ENCODE measurements around the gene ASB8. TPM values are rescaled to one million over a fixed set of nuclear protein-coding genes. Genes with fewer than 3 reads are reported as not detected.
A peak's percentile ranks its signal among the peaks of the same experiment; 100 is the strongest.

Gene ASB8
- total and polyA plus RNA-seq, 4 donors, result 33.1 to 55.3 (median 46.0) TPM

GRCh38 chr12:48175613-48176416 is 18.5 kb upstream of the ASB8 start:
- Histone ChIP-seq H3K27ac (ENCODE audit: low read depth, low read length) (no peak overlapping the region), H3K4me1 (ENCODE audit: control insufficient read depth, insufficient read depth, low read length) (no peaks in the 10 kb centered on the region), H3K27me3 (ENCODE audit: control insufficient read depth, insufficient read depth, low read length) (no peaks in the 10 kb centered on the region), H3K36me3 (ENCODE audit: control insufficient read depth, insufficient read depth, low read length) (no peaks in the 10 kb centered on the region), H3K9me3 (ENCODE audit: control insufficient read depth, insufficient read depth, low read length) (no peaks in the 10 kb centered on the region), H3K4me3 (ENCODE audit: low read depth, low read length) (no peak overlapping the region)
- no peak for DNase-seq (ENCODE audit: low read depth in 4 of 6, low spot score in 6 of 6)
- 100% methylated on average over 1 of the region's 3 CpGs for WGBS (ENCODE audit: insufficient coverage)

- H3K27ac ChIP-seq (ENCODE audit: low read depth, low read length), result no peak overlapping the region
- no peak for DNase-seq (ENCODE audit: low read depth in 4 of 6, low spot score in 6 of 6)
- H3K27me3 ChIP-seq (ENCODE audit: control insufficient read depth, insufficient read depth, low read length), result no peaks in the 10 kb centered on the region
- no peaks in the 10 kb centered on the region for H3K9me3 ChIP-seq (ENCODE audit: control insufficient read depth, insufficient read depth, low read length)
- no peaks in the 10 kb centered on the region for H3K4me1 ChIP-seq (ENCODE audit: control insufficient read depth, insufficient read depth, low read length)
- no peaks in the 10 kb centered on the region for H3K36me3 ChIP-seq (ENCODE audit: control insufficient read depth, insufficient read depth, low read length)
- no peak overlapping the region for H3K4me3 ChIP-seq (ENCODE audit: low read depth, low read length)
- 90% methylated on average over 15 of the region's 19 CpGs for WGBS (ENCODE audit: insufficient coverage)
Observed at GRCh38 chr12:48169011-48169410, 11.7 kb upstream of the ASB8 start.

GRCh38 chr12:48165089-48165981 is 8.0 kb upstream of the ASB8 start:
- Histone ChIP-seq H3K4me1 (ENCODE audit: control insufficient read depth, insufficient read depth, low read length) (peaks cover 5% of the 10 kb centered on the region), H3K36me3 (ENCODE audit: control insufficient read depth, insufficient read depth, low read length) (no peaks in the 10 kb centered on the region), H3K27me3 (ENCODE audit: control insufficient read depth, insufficient read depth, low read length) (no peaks in the 10 kb centered on the region), H3K27ac (ENCODE audit: low read depth, low read length) (peak overlapping the region; percentile 42), H3K4me3 (ENCODE audit: low read depth, low read length) (no peak overlapping the region), H3K9me3 (ENCODE audit: control insufficient read depth, insufficient read depth, low read length) (no peaks in the 10 kb centered on the region)
- WGBS (ENCODE audit: insufficient coverage), result no CpG with 5 or more reads among the region's 2 CpGs
- peak in 2 of 6 donors; percentile 81 to 90 for DNase-seq (ENCODE audit: low read depth in 4 of 6, low spot score in 6 of 6)

GRCh38 chr12:48164451-48164850 is 7.1 kb upstream of the ASB8 start:
- no peaks in the 10 kb centered on the region for H3K9me3 ChIP-seq (ENCODE audit: control insufficient read depth, insufficient read depth, low read length)
- no peaks in the 10 kb centered on the region for H3K27me3 ChIP-seq (ENCODE audit: control insufficient read depth, insufficient read depth, low read length)
- H3K4me1 ChIP-seq (ENCODE audit: control insufficient read depth, insufficient read depth, low read length), result peaks cover 5% of the 10 kb centered on the region
- no peak overlapping the region for H3K4me3 ChIP-seq (ENCODE audit: low read depth, low read length)
- WGBS (ENCODE audit: insufficient coverage), result no CpG with 5 or more reads among the region's 2 CpGs
- peak in 2 of 6 donors; percentile 53 to 54 for DNase-seq (ENCODE audit: low read depth in 4 of 6, low spot score in 6 of 6)
- H3K27ac ChIP-seq (ENCODE audit: low read depth, low read length), result peak overlapping the region; percentile 54
- no peaks in the 10 kb centered on the region for H3K36me3 ChIP-seq (ENCODE audit: control insufficient read depth, insufficient read depth, low read length)

- Histone ChIP-seq H3K27ac (ENCODE audit: low read depth, low read length) (peak overlapping the region; percentile 54), H3K9me3 (ENCODE audit: control insufficient read depth, insufficient read depth, low read length) (no peaks in the 10 kb centered on the region), H3K27me3 (ENCODE audit: control insufficient read depth, insufficient read depth, low read length) (no peaks in the 10 kb centered on the region), H3K4me1 (ENCODE audit: control insufficient read depth, insufficient read depth, low read length) (peaks cover 5% of the 10 kb centered on the region), H3K36me3 (ENCODE audit: control insufficient read depth, insufficient read depth, low read length) (no peaks in the 10 kb centered on the region), H3K4me3 (ENCODE audit: low read depth, low read length) (no peak overlapping the region)
- 80% methylated on average over 2 of the region's 5 CpGs for WGBS (ENCODE audit: insufficient coverage)
- peak in 1 of 6 donors; percentile 15 for DNase-seq (ENCODE audit: low read depth in 4 of 6, low spot score in 6 of 6)
Observed at GRCh38 chr12:48163150-48163747, 5.9 kb upstream of the ASB8 start.

GRCh38 chr12:48160807-48161206 is 3.5 kb upstream of the ASB8 start:
- 45% methylated on average over 2 of the region's 2 CpGs for WGBS (ENCODE audit: insufficient coverage)
- peak in 4 of 6 donors; percentile 50 to 86 (median 69) for DNase-seq (ENCODE audit: low read depth in 4 of 6, low spot score in 6 of 6)
- no peaks in the 10 kb centered on the region for H3K27me3 ChIP-seq (ENCODE audit: control insufficient read depth, insufficient read depth, low read length)
- H3K9me3 ChIP-seq (ENCODE audit: control insufficient read depth, insufficient read depth, low read length), result no peaks in the 10 kb centered on the region
- peaks cover 12% of the 10 kb centered on the region for H3K4me1 ChIP-seq (ENCODE audit: control insufficient read depth, insufficient read depth, low read length)
- no peaks in the 10 kb centered on the region for H3K36me3 ChIP-seq (ENCODE audit: control insufficient read depth, insufficient read depth, low read length)
- H3K4me3 ChIP-seq (ENCODE audit: low read depth, low read length), result no peak overlapping the region
- no peak overlapping the region for H3K27ac ChIP-seq (ENCODE audit: low read depth, low read length)

- Histone ChIP-seq H3K27me3 (ENCODE audit: control insufficient read depth, insufficient read depth, low read length) (no peaks in the 10 kb centered on the region), H3K4me1 (ENCODE audit: control insufficient read depth, insufficient read depth, low read length) (peaks cover 12% of the 10 kb centered on the region), H3K27ac (ENCODE audit: low read depth, low read length) (no peak overlapping the region), H3K4me3 (ENCODE audit: low read depth, low read length) (no peak overlapping the region), H3K36me3 (ENCODE audit: control insufficient read depth, insufficient read depth, low read length) (no peaks in the 10 kb centered on the region), H3K9me3 (ENCODE audit: control insufficient read depth, insufficient read depth, low read length) (no peaks in the 10 kb centered on the region)
- DNase-seq (ENCODE audit: low read depth in 4 of 6, low spot score in 6 of 6), result no peak
- WGBS (ENCODE audit: insufficient coverage), result 96% methylated on average over 5 of the region's 5 CpGs
Observed at GRCh38 chr12:48160046-48160445, 2.7 kb upstream of the ASB8 start.

GRCh38 chr12:48157889-48158370 is 615 bp upstream of the ASB8 start:
- H3K9me3 ChIP-seq (ENCODE audit: control insufficient read depth, insufficient read depth, low read length), result no peaks in the 10 kb centered on the region
- H3K36me3 ChIP-seq (ENCODE audit: control insufficient read depth, insufficient read depth, low read length), result peaks cover 2% of the 10 kb centered on the region
- peaks cover 12% of the 10 kb centered on the region for H3K4me1 ChIP-seq (ENCODE audit: control insufficient read depth, insufficient read depth, low read length)
- no peak for DNase-seq (ENCODE audit: low read depth in 4 of 6, low spot score in 6 of 6)
- WGBS (ENCODE audit: insufficient coverage), result no CpG with 5 or more reads among the region's 3 CpGs
- H3K27me3 ChIP-seq (ENCODE audit: control insufficient read depth, insufficient read depth, low read length), result no peaks in the 10 kb centered on the region
- H3K27ac ChIP-seq (ENCODE audit: low read depth, low read length), result peak overlapping the region; percentile 72
- peak overlapping the region; percentile 81 for H3K4me3 ChIP-seq (ENCODE audit: low read depth, low read length)

- no peaks in the 10 kb centered on the region for H3K27me3 ChIP-seq (ENCODE audit: control insufficient read depth, insufficient read depth, low read length)
Observed at GRCh38 chr12:48156652-48157017, 680 bp downstream of the ASB8 start.

More at GRCh38 chr12:48156652-48157017, 680 bp downstream of the ASB8 start:
- Histone ChIP-seq H3K4me1 (ENCODE audit: control insufficient read depth, insufficient read depth, low read length) (peaks cover 12% of the 10 kb centered on the region), H3K4me3 (ENCODE audit: low read depth, low read length) (peak overlapping the region; percentile 81), H3K9me3 (ENCODE audit: control insufficient read depth, insufficient read depth, low read length) (no peaks in the 10 kb centered on the region), H3K36me3 (ENCODE audit: control insufficient read depth, insufficient read depth, low read length) (peaks cover 12% of the 10 kb centered on the region), H3K27ac (ENCODE audit: low read depth, low read length) (peak overlapping the region; percentile 72)
- DNase-seq (ENCODE audit: low read depth in 4 of 6, low spot score in 6 of 6), result no peak
- 62% methylated on average over 4 of the region's 8 CpGs for WGBS (ENCODE audit: insufficient coverage)

All from spinal cord (tissue), 10 donors.